ENCODE data around the gene TBX10.
"Not testable (repeated sequence)": the region's sequence is repeated elsewhere in the genome, so short reads cannot be mapped to it uniquely, and the experiment has no call there.

Gene TBX10

GRCh38 chr11:67667490-67668191, 28.1 kb upstream of the TBX10 start:
- Mint-ChIP-seq H3K9me3 (no peaks in the 10 kb centered on the region), H3K36me3 (ENCODE audit: low read depth) (no peaks in the 10 kb centered on the region), H3K27me3 (no peaks in the 10 kb centered on the region), H3K27ac (no peak overlapping the region), H3K4me3 (no peak overlapping the region), H3K4me1 (ENCODE audit: low read depth) (no peaks in the 10 kb centered on the region)
- intact Hi-C loops (cut with micrococcal nuclease), result no loop called here

GRCh38 chr11:67666676-67667489, 27.3 kb upstream of the TBX10 start:
- H3K36me3 Mint-ChIP-seq (ENCODE audit: low read depth), result no peaks in the 10 kb centered on the region
- H3K27ac Mint-ChIP-seq, result no peak overlapping the region
- no peaks in the 10 kb centered on the region for H3K9me3 Mint-ChIP-seq
- intact Hi-C loops (cut with micrococcal nuclease), result no loop called here
- H3K4me1 Mint-ChIP-seq (ENCODE audit: low read depth), result no peaks in the 10 kb centered on the region
- H3K4me3 Mint-ChIP-seq, result no peak overlapping the region
- no peaks in the 10 kb centered on the region for H3K27me3 Mint-ChIP-seq

- Mint-ChIP-seq H3K9me3 (no peaks in the 10 kb centered on the region), H3K27ac (no peak overlapping the region), H3K27me3 (no peaks in the 10 kb centered on the region), H3K4me1 (ENCODE audit: low read depth) (no peaks in the 10 kb centered on the region), H3K36me3 (ENCODE audit: low read depth) (no peaks in the 10 kb centered on the region), H3K4me3 (no peak overlapping the region)
- intact Hi-C loops (cut with micrococcal nuclease), result no loop called here
Measured at GRCh38 chr11:67666303-67666645, 26.7 kb upstream of the TBX10 start.

GRCh38 chr11:67665541-67666302, 26.2 kb upstream of the TBX10 start:
- intact Hi-C loops (cut with micrococcal nuclease), result no loop called here
- H3K9me3 Mint-ChIP-seq, result no peaks in the 10 kb centered on the region
- H3K36me3 Mint-ChIP-seq (ENCODE audit: low read depth), result no peaks in the 10 kb centered on the region
- no peak overlapping the region for H3K4me3 Mint-ChIP-seq
- H3K27me3 Mint-ChIP-seq, result no peaks in the 10 kb centered on the region
- H3K4me1 Mint-ChIP-seq (ENCODE audit: low read depth), result no peaks in the 10 kb centered on the region
- no peak overlapping the region for H3K27ac Mint-ChIP-seq

- no peaks in the 10 kb centered on the region for H3K36me3 Mint-ChIP-seq (ENCODE audit: low read depth)
- H3K4me1 Mint-ChIP-seq (ENCODE audit: low read depth), result no peaks in the 10 kb centered on the region
- peaks cover 2% of the 10 kb centered on the region for H3K27me3 Mint-ChIP-seq
- no peaks in the 10 kb centered on the region for H3K9me3 Mint-ChIP-seq
- no peak overlapping the region for H3K4me3 Mint-ChIP-seq
- intact Hi-C loops (cut with micrococcal nuclease), result no loop called here
- no peak overlapping the region for H3K27ac Mint-ChIP-seq
Measured at GRCh38 chr11:67664696-67665540, 25.4 kb upstream of the TBX10 start.

GRCh38 chr11:67664213-67664585, 24.6 kb upstream of the TBX10 start:
- Mint-ChIP-seq H3K27ac (no peak overlapping the region), H3K36me3 (ENCODE audit: low read depth) (no peaks in the 10 kb centered on the region), H3K27me3 (peaks cover 2% of the 10 kb centered on the region), H3K4me3 (no peak overlapping the region), H3K9me3 (no peaks in the 10 kb centered on the region), H3K4me1 (ENCODE audit: low read depth) (no peaks in the 10 kb centered on the region)
- intact Hi-C loops (cut with micrococcal nuclease), result no loop called here

GRCh38 chr11:67663532-67664212, 24.1 kb upstream of the TBX10 start:
- no peaks in the 10 kb centered on the region for H3K9me3 Mint-ChIP-seq
- no peaks in the 10 kb centered on the region for H3K36me3 Mint-ChIP-seq (ENCODE audit: low read depth)
- no peak overlapping the region for H3K27ac Mint-ChIP-seq
- H3K27me3 Mint-ChIP-seq, result peaks cover 3% of the 10 kb centered on the region
- no peaks in the 10 kb centered on the region for H3K4me1 Mint-ChIP-seq (ENCODE audit: low read depth)
- no peak overlapping the region for H3K4me3 Mint-ChIP-seq
- intact Hi-C loops (cut with micrococcal nuclease), result no loop called here

- H3K4me1 Mint-ChIP-seq (ENCODE audit: low read depth), result no peaks in the 10 kb centered on the region
- H3K4me3 Mint-ChIP-seq, result no peak overlapping the region
- H3K27me3 Mint-ChIP-seq, result peaks cover 3% of the 10 kb centered on the region
- intact Hi-C loops (cut with micrococcal nuclease), result no loop called here
- no peaks in the 10 kb centered on the region for H3K9me3 Mint-ChIP-seq
- H3K36me3 Mint-ChIP-seq (ENCODE audit: low read depth), result no peaks in the 10 kb centered on the region
- no peak overlapping the region for H3K27ac Mint-ChIP-seq
Measured at GRCh38 chr11:67662835-67663531, 23.4 kb upstream of the TBX10 start.

GRCh38 chr11:67662142-67662834, 22.7 kb upstream of the TBX10 start:
- no peaks in the 10 kb centered on the region for H3K9me3 Mint-ChIP-seq
- intact Hi-C loops (cut with micrococcal nuclease), result no loop called here
- H3K27me3 Mint-ChIP-seq, result peaks cover 5% of the 10 kb centered on the region
- no peak overlapping the region for H3K27ac Mint-ChIP-seq
- H3K36me3 Mint-ChIP-seq (ENCODE audit: low read depth), result no peaks in the 10 kb centered on the region
- H3K4me3 Mint-ChIP-seq, result no peak overlapping the region
- no peaks in the 10 kb centered on the region for H3K4me1 Mint-ChIP-seq (ENCODE audit: low read depth)

- H3K4me1 Mint-ChIP-seq (ENCODE audit: low read depth); H3K27ac Mint-ChIP-seq; H3K36me3 Mint-ChIP-seq (ENCODE audit: low read depth); H3K27me3 Mint-ChIP-seq; H3K9me3 Mint-ChIP-seq; H3K4me3 Mint-ChIP-seq; intact Hi-C loops (cut with micrococcal nuclease): not testable (repeated sequence)
Measured at GRCh38 chr11:67660752-67661151, 21.2 kb upstream of the TBX10 start.

GRCh38 chr11:67659651-67660165, 20.1 kb upstream of the TBX10 start:
- intact Hi-C loops (cut with micrococcal nuclease), result loop anchor here (1.0 to 2.0 kb wide), 2 partner anchors 30 to 87 kb away; partner anchors contain the start of gene NUDT8

GRCh38 chr11:67657300-67657699, 17.7 kb upstream of the TBX10 start:
- intact Hi-C loops (cut with micrococcal nuclease), result no loop called here
- Mint-ChIP-seq H3K36me3 (ENCODE audit: low read depth) (no peaks in the 10 kb centered on the region), H3K9me3 (no peaks in the 10 kb centered on the region), H3K4me3 (no peak overlapping the region), H3K27me3 (peaks cover 8% of the 10 kb centered on the region), H3K27ac (no peak overlapping the region), H3K4me1 (ENCODE audit: low read depth) (no peaks in the 10 kb centered on the region)

More at GRCh38 chr11:67659651-67660165, 20.1 kb upstream of the TBX10 start:
- H3K36me3 Mint-ChIP-seq (ENCODE audit: low read depth); H3K27me3 Mint-ChIP-seq; H3K9me3 Mint-ChIP-seq; H3K4me3 Mint-ChIP-seq; H3K4me1 Mint-ChIP-seq (ENCODE audit: low read depth); H3K27ac Mint-ChIP-seq: not testable (repeated sequence)

Measured in dendritic cell treated with granulocyte-macrophage colony-stimulating factor and Interleukin-4, amounts not matched to agents 40 ng/mL and 50 ng/mL, for 4 days (primary cell).